Activated CD8-positive, alpha-beta T cell treated with anti-CD3 and anti-CD28 coated beads for 36 hours (primary cell): ENCODE results near the gene AHR. TPM values are rescaled to one million over a fixed set of nuclear protein-coding genes. Genes with fewer than 3 reads are reported as not detected.

Experiments
- ATAC-seq: fragments of 200-7000 bp; cut with Tn5 transposase; one replicate; pipeline ENCODE4 v1.10.0; 2021; ENCODE audit warnings: mild to moderate bottlenecking, moderate library complexity
- CTCF ChIA-PET: fragments of 350-600 bp; sonication (Branson Sonifier 250); formaldehyde crosslinking; loops from one replicate; lab custom pipeline; 2021; ENCODE audit warnings: antibody characterized with exemption; lab: Charles Lee
- POLR2A ChIA-PET: fragments of 350-600 bp; sonication (Branson Sonifier 250); formaldehyde crosslinking; loops from one replicate; lab custom pipeline; 2021; ENCODE audit warnings: antibody characterized with exemption; lab: Charles Lee
- DNase-seq: peaks from one replicate; pipeline ENCODE4 v3.0.0-alpha.2; 2020
- H3K27ac Mint-ChIP-seq: one replicate; pipeline ENCODE4 v1.8.0; 2021; ENCODE audit warnings: mild to moderate bottlenecking, mixed read lengths
- H3K27me3 Mint-ChIP-seq: one replicate; pipeline ENCODE4 v1.8.0; 2021; ENCODE audit warnings: mixed read lengths
- H3K36me3 Mint-ChIP-seq: one replicate; pipeline ENCODE4 v1.8.0; 2021; ENCODE audit warnings: low read depth, mixed read lengths
- H3K4me1 Mint-ChIP-seq: one replicate; pipeline ENCODE4 v1.8.0; 2021; ENCODE audit warnings: low read depth, mixed read lengths
- H3K4me3 Mint-ChIP-seq: one replicate; pipeline ENCODE4 v1.8.0; 2021; ENCODE audit warnings: mild to moderate bottlenecking, moderate library complexity, mixed read lengths
- H3K9me3 Mint-ChIP-seq: one replicate; pipeline ENCODE4 v1.8.0; 2021; ENCODE audit warnings: mixed read lengths
- intact Hi-C: fragments of 100-400 bp; cut with micrococcal nuclease; formaldehyde crosslinking; loops from one replicate; pipeline ENCODE4 v1.10.0; 2022
- total RNA-seq, 2 experiments: library from RNA; stranded (reverse); gene quantifications; one replicate each; pipeline ENCODE4 v1.2.3, GENCODE V29; 2021
- TF ChIP-seq, protein P1 (sequence below): fragments of 200-600 bp; IDR thresholded peaks from one replicate; pipeline ENCODE4 v1.8.0; 2022; ENCODE audit warnings: antibody characterized with exemption, mild to moderate bottlenecking

AHR gene
- 10 to 100 TPM; 32.1 to 33.4 TPM for total RNA-seq

- intact Hi-C loops, result loop anchor here (2.0 kb wide), 2 partner anchors 63 to 159 kb away; no protein-coding TSS in a partner anchor
- DNase-seq (peak; percentile 97), ATAC-seq (peak; percentile 88)
- Mint-ChIP-seq H3K4me1 (peaks cover 27% of the 10 kb centered on the region), H3K36me3 (peaks cover 6% of the 10 kb centered on the region), H3K27me3 (no peaks in the 10 kb centered on the region), H3K4me3 (peak within 1 kb of the TSS; percentile 91), H3K27ac (peak within 1 kb of the TSS; percentile 94), H3K9me3 (peaks cover 7% of the 10 kb centered on the region)
- TF ChIP-seq, protein P1, sequence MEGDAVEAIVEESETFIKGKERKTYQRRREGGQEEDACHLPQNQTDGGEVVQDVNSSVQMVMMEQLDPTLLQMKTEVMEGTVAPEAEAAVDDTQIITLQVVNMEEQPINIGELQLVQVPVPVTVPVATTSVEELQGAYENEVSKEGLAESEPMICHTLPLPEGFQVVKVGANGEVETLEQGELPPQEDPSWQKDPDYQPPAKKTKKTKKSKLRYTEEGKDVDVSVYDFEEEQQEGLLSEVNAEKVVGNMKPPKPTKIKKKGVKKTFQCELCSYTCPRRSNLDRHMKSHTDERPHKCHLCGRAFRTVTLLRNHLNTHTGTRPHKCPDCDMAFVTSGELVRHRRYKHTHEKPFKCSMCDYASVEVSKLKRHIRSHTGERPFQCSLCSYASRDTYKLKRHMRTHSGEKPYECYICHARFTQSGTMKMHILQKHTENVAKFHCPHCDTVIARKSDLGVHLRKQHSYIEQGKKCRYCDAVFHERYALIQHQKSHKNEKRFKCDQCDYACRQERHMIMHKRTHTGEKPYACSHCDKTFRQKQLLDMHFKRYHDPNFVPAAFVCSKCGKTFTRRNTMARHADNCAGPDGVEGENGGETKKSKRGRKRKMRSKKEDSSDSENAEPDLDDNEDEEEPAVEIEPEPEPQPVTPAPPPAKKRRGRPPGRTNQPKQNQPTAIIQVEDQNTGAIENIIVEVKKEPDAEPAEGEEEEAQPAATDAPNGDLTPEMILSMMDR, result no peak
- CTCF ChIA-PET, result interaction anchor here (0.7 to 2.6 kb wide), 6 partner anchors 9 to 318 kb away, joined by 3 to 8 read pairs (median 3); no protein-coding TSS in a partner anchor
- POLR2A ChIA-PET, result interaction anchor here (0.6 to 2.4 kb wide), 12 partner anchors 13 to 155 kb away, joined by 3 to 9 read pairs (median 4); no protein-coding TSS in a partner anchor
These were observed at the start of gene AHR for GRCh38 chr7:17298102-17298839. Gene AHR, plus strand, starts transcription at chr7:17298652. Its CDS starts 613 bp downstream, at chr7:17299265.

DNA sequence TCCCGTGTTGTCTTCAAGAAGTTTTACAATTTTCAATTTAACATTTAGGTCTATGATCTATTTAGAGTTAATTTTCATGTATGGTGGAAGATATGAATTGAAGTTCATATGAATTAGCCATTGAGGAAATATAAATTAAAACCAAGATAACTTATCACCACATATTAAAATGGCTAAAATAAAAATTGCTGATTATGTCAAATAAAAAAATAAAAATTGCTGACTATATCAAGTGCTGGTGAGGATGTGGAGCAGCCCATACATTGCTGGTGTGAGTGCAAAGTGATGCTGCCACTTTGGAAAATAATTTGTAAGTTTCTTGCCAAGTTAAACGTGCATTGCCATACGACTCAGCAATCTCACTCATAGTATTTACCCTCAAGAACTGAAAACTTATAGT is 44.6 kb upstream of the AHR start:
- H3K4me3 Mint-ChIP-seq, result no peak overlapping the region
- intact Hi-C loops, result no loop called here
- peaks cover 2% of the 10 kb centered on the region for H3K36me3 Mint-ChIP-seq
- ATAC-seq, result no peak
- no peaks in the 10 kb centered on the region for H3K4me1 Mint-ChIP-seq
- no peaks in the 10 kb centered on the region for H3K9me3 Mint-ChIP-seq
- ChIA-PET POLR2A (no interaction called here), CTCF (no interaction called here)
- no peak for DNase-seq
- no peaks in the 10 kb centered on the region for H3K27me3 Mint-ChIP-seq
- TF ChIP-seq, protein P1, result no peak
- H3K27ac Mint-ChIP-seq, result no peak overlapping the region

DNA sequence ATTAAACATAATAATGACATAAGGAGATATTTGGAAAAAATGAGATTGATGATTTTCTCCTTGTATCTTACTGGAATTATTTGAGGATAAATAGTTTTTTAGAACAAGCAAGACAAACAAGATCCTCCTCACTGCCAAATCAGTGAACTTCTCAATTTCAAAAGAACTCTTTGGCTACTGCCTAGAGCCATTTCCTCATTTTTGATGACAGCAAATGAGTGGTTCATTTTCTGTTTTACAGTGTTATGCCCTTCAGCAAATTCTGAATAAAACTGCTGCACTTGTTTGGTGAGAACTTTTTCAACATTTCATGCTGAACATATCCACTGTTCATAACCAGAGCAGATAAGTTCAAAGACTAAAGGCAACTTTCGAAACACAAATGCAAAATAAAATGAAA is 42.5 kb upstream of the AHR start:
- no peak for ATAC-seq
- Mint-ChIP-seq H3K9me3 (no peaks in the 10 kb centered on the region), H3K36me3 (peaks cover 4% of the 10 kb centered on the region), H3K4me3 (no peak overlapping the region), H3K4me1 (peaks cover 9% of the 10 kb centered on the region), H3K27me3 (no peaks in the 10 kb centered on the region), H3K27ac (no peak overlapping the region)
- intact Hi-C loops, result no loop called here
- CTCF ChIA-PET, result no interaction called here
- TF ChIP-seq, protein P1, result no peak
- DNase-seq, result no peak
- POLR2A ChIA-PET, result no interaction called here

DNA sequence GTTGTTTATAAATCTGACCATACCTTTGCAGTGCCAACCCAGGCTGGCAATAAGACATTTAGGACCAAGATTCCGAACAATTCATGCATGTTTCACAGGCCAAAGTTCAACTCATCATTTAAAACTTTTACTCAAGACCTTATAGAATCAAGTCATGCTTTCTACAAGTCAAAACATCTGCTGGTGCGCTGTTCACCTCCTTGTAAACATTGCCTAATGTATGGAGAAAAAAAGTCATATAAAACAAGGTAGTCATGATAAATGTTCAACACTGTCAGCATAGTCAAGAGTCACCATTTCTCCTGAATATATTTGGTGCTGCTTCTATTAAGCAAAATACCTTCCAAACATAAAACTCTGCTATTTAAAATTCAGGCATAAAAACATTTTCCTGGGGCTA is 42.1 kb upstream of the AHR start:
- Mint-ChIP-seq H3K4me1 (peaks cover 12% of the 10 kb centered on the region), H3K9me3 (no peaks in the 10 kb centered on the region), H3K4me3 (no peak overlapping the region), H3K36me3 (peaks cover 4% of the 10 kb centered on the region), H3K27ac (no peak overlapping the region), H3K27me3 (no peaks in the 10 kb centered on the region)
- intact Hi-C loops, result no loop called here
- DNase-seq (no peak), ATAC-seq (no peak)
- CTCF ChIA-PET, result no interaction called here
- POLR2A ChIA-PET, result no interaction called here
- TF ChIP-seq, protein P1, result no peak

DNA sequence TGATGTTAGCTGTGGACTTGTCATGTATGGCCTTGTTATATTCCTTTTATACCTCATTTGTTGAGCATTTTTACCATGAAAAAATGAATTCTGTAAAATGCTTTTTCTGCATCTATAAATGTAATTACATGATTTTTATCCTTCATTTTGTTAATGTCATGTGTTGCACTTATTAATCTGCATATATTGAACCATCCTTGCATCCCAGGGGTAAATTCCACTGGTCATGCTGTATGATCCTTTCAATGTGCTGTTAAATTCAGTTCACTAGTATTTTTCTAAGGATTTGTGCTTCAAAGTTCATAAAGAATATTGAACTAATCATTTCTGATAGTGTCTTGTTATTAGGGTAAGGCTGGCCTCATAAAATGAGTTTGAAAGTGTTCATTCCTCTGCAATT is 31.9 kb upstream of the AHR start:
- ChIA-PET CTCF (no interaction called here), POLR2A (no interaction called here)
- ATAC-seq, result no peak
- TF ChIP-seq, protein P1, result no peak
- Mint-ChIP-seq H3K9me3 (peaks cover 44% of the 10 kb centered on the region), H3K27me3 (no peaks in the 10 kb centered on the region), H3K4me1 (peaks cover 5% of the 10 kb centered on the region), H3K4me3 (no peak overlapping the region), H3K36me3 (peaks cover 16% of the 10 kb centered on the region), H3K27ac (no peak overlapping the region)
- no peak for DNase-seq
- intact Hi-C loops, result no loop called here
